PC-9 (cell line): ENCODE results near the gene TSR3. TPM values are rescaled to one million over a fixed set of nuclear protein-coding genes. Genes with fewer than 3 reads are reported as not detected.

Source experiments
- BruUV-seq: library from RNA; stranded (reverse); fragments of 400-500 nt; replicated peaks from 2 replicates; lab custom pipeline; 2021; lab: Mats Ljungman, UMichigan
- CTCF ChIA-PET: fragments of 300-600 bp; sonication (Branson Sonifier 250); formaldehyde crosslinking; loops from one replicate; lab custom pipeline; 2022; ENCODE audit warnings: antibody characterized with exemption; lab: Charles Lee
- POLR2A ChIA-PET: fragments of 300-600 bp; sonication (Branson Sonifier 250); formaldehyde crosslinking; loops from one replicate; lab custom pipeline; 2022; ENCODE audit warnings: antibody characterized with exemption; ENCODE audit not compliant: unreplicated experiment; lab: Charles Lee
- DNase-seq, 2 experiments: peaks; one replicate each; pipeline versions ENCODE4 v3.0.0 to v3.0.0-alpha.2; 2015 to 2022; ENCODE audit warnings: mixed read lengths in 1 of 2
- H2AFZ ChIP-seq: fragments of 200-600 bp; sonication (generic); 2 replicates; pipeline ENCODE4 v1.8.1; 2017; ENCODE audit warnings: antibody characterized with exemption
- H3F3A ChIP-seq: fragments of 200-600 bp; sonication (generic); 2 replicates; pipeline ENCODE4 v1.8.1; 2017; ENCODE audit warnings: antibody characterized with exemption, mild to moderate bottlenecking, low read depth; ENCODE audit not compliant: insufficient read depth
- H3K27ac ChIP-seq: fragments of 200-600 bp; sonication (generic); 2 replicates; pipeline ENCODE4 v1.6.1; 2016; ENCODE audit warnings: mixed run types
- H3K27me3 ChIP-seq: fragments of 200-600 bp; sonication (generic); 2 replicates; pipeline ENCODE4 v1.6.1; 2016; ENCODE audit warnings: low read depth, mixed run types; ENCODE audit not compliant: insufficient read depth
- H3K36me3 ChIP-seq: fragments of 200-600 bp; sonication (generic); 2 replicates; pipeline ENCODE4 v1.6.1; 2016; ENCODE audit warnings: low read depth, mixed run types
- H3K4me1 ChIP-seq: fragments of 200-600 bp; sonication (generic); replicated peaks from 2 replicates; pipeline ENCODE4 v1.6.1; 2016; ENCODE audit warnings: mixed run types; ENCODE audit not compliant: insufficient read depth
- H3K4me2 ChIP-seq: fragments of 200-600 bp; sonication (generic); 2 replicates; pipeline ENCODE4 v1.6.1; 2017; ENCODE audit warnings: mixed run types
- H3K4me3 ChIP-seq: fragments of 200-600 bp; sonication (generic); 2 replicates; pipeline ENCODE4 v1.6.1; 2016; ENCODE audit warnings: mixed run types
- H3K79me2 ChIP-seq: fragments of 200-600 bp; sonication (generic); 2 replicates; pipeline ENCODE4 v1.6.1; 2017; ENCODE audit warnings: low read depth, mixed run types
- H3K9me2 ChIP-seq: fragments of 200-600 bp; sonication (generic); 2 replicates; pipeline ENCODE4 v1.8.1; 2017; ENCODE audit warnings: mild to moderate bottlenecking; ENCODE audit not compliant: insufficient read depth
- H3K9me3 ChIP-seq: fragments of 200-600 bp; sonication (generic); 2 replicates; pipeline ENCODE4 v1.8.1; 2016; ENCODE audit warnings: low read depth; ENCODE audit not compliant: insufficient read depth
- H4K20me1 ChIP-seq: fragments of 200-600 bp; sonication (generic); 2 replicates; pipeline ENCODE4 v1.8.1; 2017; ENCODE audit not compliant: insufficient read depth
- EZH2 ChIP-seq: fragments of 200-600 bp; sonication (generic); IDR thresholded peaks from 2 replicates; pipeline ENCODE4 v1.8.0; 2017; ENCODE audit warnings: antibody characterized with exemption, low read depth
- intact Hi-C: fragments of 100-400 bp; cut with micrococcal nuclease; formaldehyde crosslinking; loops from one replicate; pipeline ENCODE4 v1.10.0; 2022; ENCODE audit not compliant: unreplicated experiment
- total RNA-seq: library from RNA; stranded (reverse); gene quantifications from 2 replicates; pipeline ENCODE4 v1.2.3, GENCODE V29; 2021
- TF ChIP-seq, protein P1 (sequence below): fragments of 200-600 bp; sonication (generic); conservative IDR thresholded peaks from 2 replicates; pipeline ENCODE4 v1.6.1; 2017; ENCODE audit warnings: mixed run types, antibody characterized with exemption, mild to moderate bottlenecking, moderate library complexity

The TSR3 gene
- total RNA-seq, 1 experiment from 2014 or later, result 69.5 TPM

DNA sequence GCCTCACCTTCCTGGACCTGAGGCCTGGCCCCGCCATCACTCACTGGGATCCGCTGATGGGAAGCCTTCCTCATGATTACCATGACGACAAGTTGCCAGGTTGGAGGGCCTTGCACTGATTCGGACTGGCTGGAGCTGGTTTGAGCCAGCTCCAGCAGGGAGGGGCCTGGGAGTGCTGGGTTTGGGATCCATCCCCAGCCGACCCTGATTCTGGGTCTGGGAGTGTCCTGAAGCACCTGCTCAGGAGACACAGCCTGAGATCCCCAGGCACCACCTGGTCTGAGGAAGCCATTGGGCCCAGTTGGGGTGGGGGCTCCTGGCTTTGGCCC, 24.1 kb downstream of the TSR3 start:
- BruUV-seq, result no TSS peak
- Histone ChIP-seq H3K79me2 (no peaks in the 10 kb centered on the region), H4K20me1 (peaks cover 6% of the 10 kb centered on the region), H3F3A (peaks cover 13% of the 10 kb centered on the region; the same call in 1 of the 2 replicates), H3K9me3 (no peaks in the 10 kb centered on the region), H3K9me2 (no peaks in the 10 kb centered on the region), H3K27ac (no peak overlapping the region), H3K27me3 (no peaks in the 10 kb centered on the region), H3K4me3 (no peak overlapping the region), H3K4me2 (no peak overlapping the region), H3K36me3 (no peaks in the 10 kb centered on the region), H2AFZ (no peak overlapping the region), H3K4me1 (peaks cover 14% of the 10 kb centered on the region)
- no peak for DNase-seq
- TF ChIP-seq EZH2, result no peak
- TF ChIP-seq, protein P1, sequence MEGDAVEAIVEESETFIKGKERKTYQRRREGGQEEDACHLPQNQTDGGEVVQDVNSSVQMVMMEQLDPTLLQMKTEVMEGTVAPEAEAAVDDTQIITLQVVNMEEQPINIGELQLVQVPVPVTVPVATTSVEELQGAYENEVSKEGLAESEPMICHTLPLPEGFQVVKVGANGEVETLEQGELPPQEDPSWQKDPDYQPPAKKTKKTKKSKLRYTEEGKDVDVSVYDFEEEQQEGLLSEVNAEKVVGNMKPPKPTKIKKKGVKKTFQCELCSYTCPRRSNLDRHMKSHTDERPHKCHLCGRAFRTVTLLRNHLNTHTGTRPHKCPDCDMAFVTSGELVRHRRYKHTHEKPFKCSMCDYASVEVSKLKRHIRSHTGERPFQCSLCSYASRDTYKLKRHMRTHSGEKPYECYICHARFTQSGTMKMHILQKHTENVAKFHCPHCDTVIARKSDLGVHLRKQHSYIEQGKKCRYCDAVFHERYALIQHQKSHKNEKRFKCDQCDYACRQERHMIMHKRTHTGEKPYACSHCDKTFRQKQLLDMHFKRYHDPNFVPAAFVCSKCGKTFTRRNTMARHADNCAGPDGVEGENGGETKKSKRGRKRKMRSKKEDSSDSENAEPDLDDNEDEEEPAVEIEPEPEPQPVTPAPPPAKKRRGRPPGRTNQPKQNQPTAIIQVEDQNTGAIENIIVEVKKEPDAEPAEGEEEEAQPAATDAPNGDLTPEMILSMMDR, result no peak
- ChIA-PET POLR2A (no interaction called here), CTCF (no interaction called here)
- intact Hi-C loops, result no loop called here

GRCh38 chr16:1326946-1327618, 24.6 kb downstream of the TSR3 start:
- H3K27me3 ChIP-seq, result no peaks in the 10 kb centered on the region
- DNase-seq, result no peak
- TF ChIP-seq, protein P1, result no peak
- no peak for TF ChIP-seq EZH2
- H3K4me1 ChIP-seq, result peaks cover 9% of the 10 kb centered on the region
- CTCF ChIA-PET, result no interaction called here
- BruUV-seq, result no TSS peak
- no peaks in the 10 kb centered on the region for H3K36me3 ChIP-seq
- H3F3A ChIP-seq, result peaks cover 13% of the 10 kb centered on the region; the same call in 1 of the 2 replicates
- H3K4me2 ChIP-seq, result no peak overlapping the region
- no peaks in the 10 kb centered on the region for H3K9me2 ChIP-seq
- no peak overlapping the region for H3K27ac ChIP-seq
- H3K79me2 ChIP-seq, result no peaks in the 10 kb centered on the region
- POLR2A ChIA-PET, result no interaction called here
- no peak overlapping the region for H2AFZ ChIP-seq
- no peak overlapping the region for H3K4me3 ChIP-seq
- intact Hi-C loops, result no loop called here
- H4K20me1 ChIP-seq, result peaks cover 6% of the 10 kb centered on the region
- no peaks in the 10 kb centered on the region for H3K9me3 ChIP-seq

- no peaks in the 10 kb centered on the region for H3K9me2 ChIP-seq
- ChIA-PET POLR2A (interaction anchor here (0.6 kb wide), 1 partner anchor 29 kb away, joined by 3 read pairs; no protein-coding TSS in a partner anchor), CTCF (no interaction called here)
- TF ChIP-seq EZH2, result no peak
- TF ChIP-seq, protein P1, result no peak
- intact Hi-C loops, result no loop called here
- BruUV-seq, result no TSS peak
- H3F3A ChIP-seq, result peaks cover 13% of the 10 kb centered on the region; the same call in 1 of the 2 replicates
- H3K36me3 ChIP-seq, result no peaks in the 10 kb centered on the region; the same call in 1 of the 2 replicates
- H3K4me3 ChIP-seq, result no peak overlapping the region
- no peak overlapping the region for H3K4me2 ChIP-seq
- H3K27me3 ChIP-seq, result no peaks in the 10 kb centered on the region
- no peaks in the 10 kb centered on the region for H3K79me2 ChIP-seq
- DNase-seq, result no peak
- H3K9me3 ChIP-seq, result no peaks in the 10 kb centered on the region
- H2AFZ ChIP-seq, result no peak overlapping the region
- H4K20me1 ChIP-seq, result peaks cover 6% of the 10 kb centered on the region
- no peak overlapping the region for H3K27ac ChIP-seq
- H3K4me1 ChIP-seq, result peaks cover 2% of the 10 kb centered on the region
Observed at GRCh38 chr16:1326391-1326790, 25.3 kb downstream of the TSR3 start.
